MCF 10A (cell line): ENCODE data around the gene CFB. TPM values are rescaled to one million over a fixed set of nuclear protein-coding genes. Genes with fewer than 3 reads are reported as not detected.
"Not testable (repeated sequence)": the region's sequence is repeated elsewhere in the genome, so short reads cannot be mapped to it uniquely, and the experiment has no call there.

Source experiments
- BruUV-seq: library from RNA; stranded (reverse); fragments of 400-500 nt; replicated peaks from 2 replicates; lab custom pipeline; 2021; lab: Mats Ljungman, UMichigan
- CTCF ChIA-PET: fragments of 300-600 bp; sonication (Branson Sonifier 250); formaldehyde crosslinking; extraction: SDS; loops from one replicate; lab custom pipeline; 2021; ENCODE audit warnings: antibody characterized with exemption, inconsistent platforms; lab: Yijun Ruan, JAX
- POLR2A ChIA-PET: fragments of 300-600, 350-650 bp; sonication (Branson Sonifier 250); formaldehyde crosslinking; extraction: SDS; loops from one replicate; lab custom pipeline; 2020; ENCODE audit warnings: antibody characterized with exemption, inconsistent platforms; lab: Yijun Ruan, JAX
- DNase-seq: peaks from one replicate; pipeline ENCODE4 v3.0.0-alpha.2; 2018; ENCODE audit not compliant: unreplicated experiment
- H3K27ac Mint-ChIP-seq: one replicate; pipeline ENCODE4 v1.8.0; 2022; ENCODE audit warnings: mild to moderate bottlenecking, low read depth, mixed read lengths; ENCODE audit not compliant: unreplicated experiment
- H3K27me3 Mint-ChIP-seq: one replicate; pipeline ENCODE4 v1.8.0; 2022; ENCODE audit warnings: mixed read lengths; ENCODE audit not compliant: insufficient read depth, unreplicated experiment
- H3K36me3 Mint-ChIP-seq: one replicate; pipeline ENCODE4 v1.8.0; 2022; ENCODE audit warnings: mild to moderate bottlenecking, moderate library complexity, mixed read lengths; ENCODE audit not compliant: insufficient read depth, unreplicated experiment
- H3K4me1 Mint-ChIP-seq: one replicate; pipeline ENCODE4 v1.8.0; 2022; ENCODE audit warnings: mixed read lengths; ENCODE audit not compliant: insufficient read depth, unreplicated experiment
- H3K4me3 Mint-ChIP-seq: one replicate; pipeline ENCODE4 v1.8.0; 2022; ENCODE audit warnings: mild to moderate bottlenecking, moderate library complexity, mixed read lengths; ENCODE audit not compliant: unreplicated experiment
- H3K9me3 Mint-ChIP-seq: one replicate; pipeline ENCODE4 v1.8.0; 2022; ENCODE audit warnings: mixed read lengths; ENCODE audit not compliant: unreplicated experiment
- CTCF ChIP-seq: fragments of 200-600 bp; IDR thresholded peaks from one replicate; pipeline ENCODE4 v1.8.0; 2022; ENCODE audit warnings: antibody characterized with exemption, mild to moderate bottlenecking; ENCODE audit not compliant: unreplicated experiment
- intact Hi-C: fragments of 100-400 bp; cut with micrococcal nuclease; formaldehyde crosslinking; loops from 2 replicates; pipeline ENCODE4 v1.14.1; 2022
- total RNA-seq: library from RNA; stranded (reverse); gene quantifications from 2 replicates; pipeline ENCODE4 v1.2.3, GENCODE V29; 2022

CFB gene
- total RNA-seq, 1 experiment from 2014 or later: 24.6 TPM

GRCh38 chr6:31971279-31971992 is 25.5 kb downstream of the CFB start:
- peak overlapping the region; percentile 100 for H3K27ac Mint-ChIP-seq
- H3K36me3 Mint-ChIP-seq: peaks cover 75% of the 10 kb centered on the region
- intact Hi-C loops: loop anchor here (1.0 to 10.0 kb wide), 2 partner anchors 12 to 183 kb away; partner anchors contain the start of genes PPT2, PRRT1 and SKIC2
- TF ChIP-seq CTCF: no peak
- POLR2A ChIA-PET: interaction anchor here (0.5 to 6.9 kb wide), 38 partner anchors 9 to 1328 kb away, joined by 3 to 109 read pairs (median 5); partner anchors contain the start of genes AGPAT1, ATF6B, BAG6 and C6orf47
- H3K9me3 Mint-ChIP-seq: no peaks in the 10 kb centered on the region
- H3K27me3 Mint-ChIP-seq: no peaks in the 10 kb centered on the region
- peak overlapping the region; percentile 80 for H3K4me3 Mint-ChIP-seq
- DNase-seq: no peak
- TSS peak; percentile 78 for BruUV-seq
- peaks cover 21% of the 10 kb centered on the region for H3K4me1 Mint-ChIP-seq
- CTCF ChIA-PET: interaction anchor here (0.6 to 1.5 kb wide), 4 partner anchors 19 to 779 kb away, joined by 3 to 5 read pairs (median 4); no protein-coding TSS in a partner anchor

GRCh38 chr6:31971993-31972708 is 26.3 kb downstream of the CFB start, which contains the start of gene DXO:
TSS of gene DXO (minus strand) at chr6:31972138. CDS start at chr6:31971675, 463 bp downstream.
- TF ChIP-seq CTCF: no peak
- intact Hi-C loops: loop anchor here (1.0 to 10.0 kb wide), 2 partner anchors 13 to 183 kb away; partner anchors contain the start of genes PPT2, PRRT1 and SKIC2
- ChIA-PET CTCF (interaction anchor here (0.6 kb wide), 3 partner anchors 19 to 780 kb away, joined by 3 to 5 read pairs (median 3); no protein-coding TSS in a partner anchor), POLR2A (interaction anchor here (0.5 to 6.9 kb wide), 42 partner anchors 9 to 1327 kb away, joined by 3 to 109 read pairs (median 5); partner anchors contain the start of genes AGPAT1, ATF6B, BAG6 and C6orf47)
- H3K4me1 Mint-ChIP-seq: peaks cover 21% of the 10 kb centered on the region
- no peaks in the 10 kb centered on the region for H3K9me3 Mint-ChIP-seq
- H3K4me3 Mint-ChIP-seq: peak within 1 kb of the TSS; percentile 80
- no peaks in the 10 kb centered on the region for H3K27me3 Mint-ChIP-seq
- no TSS peak for BruUV-seq
- H3K36me3 Mint-ChIP-seq: peaks cover 72% of the 10 kb centered on the region
- peak within 1 kb of the TSS; percentile 100 for H3K27ac Mint-ChIP-seq
- peak; percentile 98 for DNase-seq

GRCh38 chr6:31972709-31973350 is 26.9 kb downstream of the CFB start:
- Mint-ChIP-seq H3K27me3 (no peaks in the 10 kb centered on the region), H3K4me3 (peak overlapping the region; percentile 80), H3K27ac (peak overlapping the region; percentile 100), H3K4me1 (peaks cover 21% of the 10 kb centered on the region), H3K36me3 (peaks cover 69% of the 10 kb centered on the region), H3K9me3 (no peaks in the 10 kb centered on the region)
- no peak for DNase-seq
- POLR2A ChIA-PET: interaction anchor here (0.6 to 6.9 kb wide), 25 partner anchors 9 to 1327 kb away, joined by 3 to 109 read pairs (median 5); partner anchors contain the start of genes AGPAT1, CFB, EHMT2 and GPANK1
- CTCF ChIA-PET: no interaction called here
- no peak for TF ChIP-seq CTCF
- TSS peak; percentile 75 for BruUV-seq
- intact Hi-C loops: loop anchor here (10.0 kb wide), 1 partner anchor 182 kb away; the partner anchor contains the start of genes PPT2 and PRRT1

- POLR2A ChIA-PET: interaction anchor here (0.6 kb wide), 1 partner anchor 140 kb away, joined by 3 read pairs; no protein-coding TSS in a partner anchor
- H3K27ac Mint-ChIP-seq, H3K27me3 Mint-ChIP-seq, H3K9me3 Mint-ChIP-seq, BruUV-seq, H3K4me1 Mint-ChIP-seq, H3K4me3 Mint-ChIP-seq, DNase-seq: not testable (repeated sequence)
- H3K36me3 Mint-ChIP-seq: peaks cover 36% of the 10 kb centered on the region
- CTCF ChIA-PET: interaction anchor here (0.7 kb wide), 1 partner anchor 892 kb away, joined by 3 read pairs; no protein-coding TSS in a partner anchor
- intact Hi-C loops: loop anchor here (10.0 kb wide), 1 partner anchor 179 kb away; the partner anchor contains the start of genes PPT2 and PRRT1
Measured at GRCh38 chr6:31976065-31976464, 30.2 kb downstream of the CFB start.
